ENCODE measurements around the gene SDF2L1. TPM values are rescaled to one million over a fixed set of nuclear protein-coding genes. Genes with fewer than 3 reads are reported as not detected.
"Not testable (repeated sequence)": the region's sequence is repeated elsewhere in the genome, so short reads cannot be mapped to it uniquely, and the experiment has no call there.

Gene SDF2L1
- total RNA-seq, 4 donors from 2014 or later = 1.8 to 22.4 (median 11.3) TPM

DNA sequence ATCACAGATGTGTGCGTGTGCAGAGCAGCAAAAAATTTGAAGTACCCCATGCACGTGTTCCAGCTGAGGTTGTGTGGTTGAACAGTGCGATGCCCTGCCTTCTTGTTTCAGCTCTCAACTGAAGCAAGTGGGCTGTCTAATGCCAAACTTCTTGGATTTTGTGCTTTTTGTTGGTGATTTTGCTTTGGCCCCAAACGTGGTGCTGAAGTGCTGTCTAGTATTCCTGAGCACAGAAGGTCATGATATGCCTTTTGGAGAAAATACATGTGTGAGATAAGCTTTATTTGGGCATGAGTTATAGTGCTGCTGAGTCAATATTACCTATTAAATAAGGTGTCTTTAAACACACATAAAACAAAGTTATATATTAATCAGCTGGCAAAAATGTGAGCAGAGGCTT lies 26.4 kb upstream of the SDF2L1 start:
- intact Hi-C loops (cut with DNase I; ENCODE audit: low total_unique reads) = no loop called here
- no peaks in the 10 kb centered on the region for H3K27me3 ChIP-seq
- H3K4me1 ChIP-seq = no peaks in the 10 kb centered on the region
- H3K4me3 ChIP-seq = no peak overlapping the region
- no peaks in the 10 kb centered on the region for H3K9me3 ChIP-seq
- no peak for DNase-seq
- H3K36me3 ChIP-seq = no peaks in the 10 kb centered on the region
- H3K27ac ChIP-seq = no peak overlapping the region
- TF ChIP-seq, protein P1, sequence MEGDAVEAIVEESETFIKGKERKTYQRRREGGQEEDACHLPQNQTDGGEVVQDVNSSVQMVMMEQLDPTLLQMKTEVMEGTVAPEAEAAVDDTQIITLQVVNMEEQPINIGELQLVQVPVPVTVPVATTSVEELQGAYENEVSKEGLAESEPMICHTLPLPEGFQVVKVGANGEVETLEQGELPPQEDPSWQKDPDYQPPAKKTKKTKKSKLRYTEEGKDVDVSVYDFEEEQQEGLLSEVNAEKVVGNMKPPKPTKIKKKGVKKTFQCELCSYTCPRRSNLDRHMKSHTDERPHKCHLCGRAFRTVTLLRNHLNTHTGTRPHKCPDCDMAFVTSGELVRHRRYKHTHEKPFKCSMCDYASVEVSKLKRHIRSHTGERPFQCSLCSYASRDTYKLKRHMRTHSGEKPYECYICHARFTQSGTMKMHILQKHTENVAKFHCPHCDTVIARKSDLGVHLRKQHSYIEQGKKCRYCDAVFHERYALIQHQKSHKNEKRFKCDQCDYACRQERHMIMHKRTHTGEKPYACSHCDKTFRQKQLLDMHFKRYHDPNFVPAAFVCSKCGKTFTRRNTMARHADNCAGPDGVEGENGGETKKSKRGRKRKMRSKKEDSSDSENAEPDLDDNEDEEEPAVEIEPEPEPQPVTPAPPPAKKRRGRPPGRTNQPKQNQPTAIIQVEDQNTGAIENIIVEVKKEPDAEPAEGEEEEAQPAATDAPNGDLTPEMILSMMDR (IDR thresholded peaks at IDR 0.05) = no peak
- no peak for TF ChIP-seq POLR2A (IDR thresholded peaks at IDR 0.05)

DNA sequence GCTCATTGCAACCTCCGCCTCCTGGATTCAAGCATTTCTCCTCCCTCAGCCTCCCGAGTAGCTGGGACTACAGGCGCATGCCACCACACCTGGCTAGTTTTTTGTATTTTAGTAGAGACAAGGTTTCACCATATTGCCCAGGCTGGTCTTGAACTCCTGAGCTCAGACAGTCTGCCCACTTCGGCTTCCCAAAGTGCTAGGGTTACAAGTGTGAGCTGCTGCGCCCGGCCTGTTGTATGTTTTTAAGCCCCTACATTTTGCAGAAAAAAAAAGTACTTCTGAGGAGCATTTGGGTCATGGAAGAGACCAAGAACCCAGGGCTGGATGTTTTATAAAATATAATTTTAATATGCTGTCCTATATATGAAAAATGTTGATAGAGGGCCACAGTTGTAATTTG lies 24.8 kb upstream of the SDF2L1 start:
- DNase-seq; H3K27me3 ChIP-seq; H3K36me3 ChIP-seq; intact Hi-C loops (cut with DNase I; ENCODE audit: low total_unique reads); H3K4me3 ChIP-seq; H3K9me3 ChIP-seq; H3K4me1 ChIP-seq; H3K27ac ChIP-seq: not testable (repeated sequence)

DNA sequence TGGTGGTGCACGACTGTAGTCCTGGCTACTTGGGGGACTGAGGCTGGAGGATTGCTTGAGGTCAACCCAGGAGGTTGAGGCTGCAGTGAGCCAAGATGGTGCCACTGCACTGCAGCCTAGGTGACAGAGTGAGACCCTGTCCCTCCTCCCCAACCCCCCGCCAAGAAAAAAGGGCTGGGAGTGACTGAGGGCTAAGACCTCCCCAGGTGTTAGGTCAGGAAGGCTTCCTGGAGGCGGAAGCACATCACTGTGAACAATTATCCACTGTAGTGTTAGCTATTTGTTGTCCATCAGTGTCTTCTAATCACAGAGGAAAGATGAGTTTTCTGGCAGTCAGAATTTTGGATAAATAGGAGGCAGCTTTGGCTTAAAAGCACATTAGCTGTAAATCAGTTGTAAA lies 21.1 kb upstream of the SDF2L1 start:
- Histone ChIP-seq H3K9me3 (no peaks in the 10 kb centered on the region), H3K4me3 (no peak overlapping the region), H3K27me3 (no peaks in the 10 kb centered on the region), H3K4me1 (peaks cover 0 to 3% of the 10 kb centered on the region in 2 donors), H3K27ac (no peak overlapping the region), H3K36me3 (no peaks in the 10 kb centered on the region)
- no peak for TF ChIP-seq POLR2A (IDR thresholded peaks at IDR 0.05)
- TF ChIP-seq, protein P1 (IDR thresholded peaks at IDR 0.05) = no peak
- DNase-seq = no peak
- intact Hi-C loops (cut with DNase I; ENCODE audit: low total_unique reads) = no loop called here

DNA sequence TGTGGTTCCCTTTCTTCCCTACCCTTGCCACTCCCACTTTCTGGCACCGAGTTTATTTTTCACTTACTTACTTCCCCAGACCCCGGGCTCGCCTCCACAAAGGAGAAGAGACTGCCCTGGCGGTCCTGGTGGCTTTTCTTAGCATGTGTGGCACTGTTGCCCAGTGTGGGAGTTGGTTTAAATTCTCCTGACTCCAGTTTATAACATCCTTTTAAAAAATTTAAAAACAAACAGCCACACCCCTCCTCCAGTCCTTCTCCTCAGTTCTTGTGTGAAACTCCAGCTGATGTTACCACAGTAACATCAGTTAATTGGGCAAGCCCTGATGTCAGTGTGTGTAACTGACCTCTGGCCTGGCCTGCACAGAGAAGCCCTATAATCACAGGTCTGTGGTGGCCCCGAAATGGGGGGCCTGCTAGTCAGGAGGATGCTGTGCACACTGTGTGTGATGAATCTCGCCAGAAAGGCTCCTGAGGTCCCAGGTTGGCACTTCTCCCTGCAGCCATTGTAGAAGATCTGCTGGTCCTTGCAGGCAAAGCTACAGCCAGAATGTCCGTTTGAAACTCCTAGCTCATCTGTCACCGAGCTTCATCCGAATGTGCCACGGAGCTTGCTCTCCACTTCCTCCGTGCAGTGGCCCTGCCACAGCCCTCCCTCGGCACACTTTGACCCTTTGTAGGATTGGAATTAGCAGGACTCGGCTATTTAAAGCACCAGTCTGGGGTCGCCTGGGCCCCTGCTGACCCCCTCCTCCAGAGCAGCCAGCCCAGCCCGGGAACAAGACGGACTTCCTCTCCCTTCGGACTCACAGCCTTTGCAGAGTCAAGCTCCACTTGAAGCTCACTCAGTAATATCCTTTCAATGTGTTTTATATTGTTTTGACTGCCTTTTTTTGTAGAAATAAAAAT lies 19.8 kb upstream of the SDF2L1 start:
- Histone ChIP-seq H3K36me3 (no peaks in the 10 kb centered on the region), H3K9me3 (no peaks in the 10 kb centered on the region), H3K4me3 (no peak overlapping the region), H3K27ac (no peak overlapping the region), H3K4me1 (peaks cover 0 to 3% of the 10 kb centered on the region in 2 donors), H3K27me3 (no peaks in the 10 kb centered on the region)
- intact Hi-C loops (cut with DNase I; ENCODE audit: low total_unique reads) = no loop called here
- DNase-seq = no peak
- TF ChIP-seq, protein P1 (IDR thresholded peaks at IDR 0.05) = no peak
- TF ChIP-seq POLR2A (IDR thresholded peaks at IDR 0.05) = no peak

DNA sequence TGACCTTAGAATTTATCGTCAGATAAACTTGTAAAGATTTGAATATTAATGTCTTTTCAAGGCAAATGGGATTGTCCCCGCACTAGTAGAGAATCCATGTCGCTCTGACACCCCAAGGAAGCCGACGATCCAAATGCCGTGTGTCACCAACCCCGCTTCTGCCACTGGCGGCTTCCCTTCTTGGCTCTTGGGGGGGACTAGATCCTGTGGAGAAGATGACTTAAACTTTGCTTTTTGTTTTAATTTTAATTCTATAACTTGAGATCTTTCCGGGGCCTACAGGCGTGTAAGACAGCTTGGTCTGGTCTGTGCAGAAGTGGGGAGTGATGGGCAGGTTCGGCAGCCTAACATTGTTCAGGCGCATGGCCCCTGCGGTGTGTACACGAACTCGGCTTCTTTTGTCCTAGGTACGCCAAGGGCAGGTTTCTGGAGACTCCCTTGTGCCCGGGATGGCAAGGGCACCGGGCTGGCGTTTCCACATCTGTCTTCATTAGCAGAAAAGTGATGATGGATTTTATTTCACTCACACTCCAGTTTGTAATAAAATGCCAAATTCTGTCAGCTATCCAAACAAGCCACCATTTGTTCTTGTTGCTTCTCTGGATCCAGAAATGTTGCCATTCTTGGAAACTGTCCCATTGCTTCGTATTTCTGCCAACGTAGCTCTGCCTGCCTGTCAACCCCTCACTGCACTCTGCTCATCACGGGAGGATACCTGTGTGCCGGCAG lies 19.0 kb upstream of the SDF2L1 start:
- DNase-seq = no peak
- no peak overlapping the region for H3K4me3 ChIP-seq
- intact Hi-C loops (cut with DNase I; ENCODE audit: low total_unique reads) = no loop called here
- no peak for TF ChIP-seq POLR2A (IDR thresholded peaks at IDR 0.05)
- TF ChIP-seq, protein P1 (IDR thresholded peaks at IDR 0.05) = no peak
- no peaks in the 10 kb centered on the region for H3K36me3 ChIP-seq
- H3K27me3 ChIP-seq = no peaks in the 10 kb centered on the region
- no peak overlapping the region for H3K27ac ChIP-seq
- H3K4me1 ChIP-seq = peaks cover 0 to 3% of the 10 kb centered on the region in 2 donors
- H3K9me3 ChIP-seq = no peaks in the 10 kb centered on the region

Measured in uterus (tissue), 4 donors.